Measurements from ENCODE around the gene TTC3. TPM values are rescaled to one million over a fixed set of nuclear protein-coding genes. Genes with fewer than 3 reads are reported as not detected.

TTC3 gene
- total and polyA plus RNA-seq, 10 of the 15 experiments (the other 5 are each of a cell fraction or from before 2014, with no cell fraction given), result 23.1 to 94.9 (median 72.7) TPM

GRCh38 chr21:37045556-37045955 is 27.5 kb upstream of the TTC3 start:
- POLR2A ChIA-PET, result no interaction called here
- H2AFZ ChIP-seq (ENCODE audit: control insufficient read depth, low read depth, low read length), result no peak overlapping the region
- no TSS peak for BruUV-seq (replicated peaks)
- DNase-seq (ENCODE audit: low read depth, low spot score), result no peak
- no peak overlapping the region for H3K4me3 ChIP-seq
- H4K20me1 ChIP-seq (ENCODE audit: control insufficient read depth, insufficient read depth), result no peaks in the 10 kb centered on the region
- no peaks in the 10 kb centered on the region for H3K9me3 ChIP-seq (replicated peaks; ENCODE audit: control insufficient read depth, insufficient read depth, low read length)
- H3K27me3 ChIP-seq (replicated peaks in 1 of 2; ENCODE audit: control insufficient read depth in 2 of 2, insufficient read depth in 2 of 2, low read length in 1 of 2), result no peaks in the 10 kb centered on the region; a peak in 1 of 4 replicates
- 0 out of 2 replicates have a peak, but pooled peaks cover 3% of the 10 kb centered on the region for H3K4me1 ChIP-seq (ENCODE audit: control insufficient read depth, insufficient read depth, low read length)
- no peak overlapping the region for H3K9ac ChIP-seq (ENCODE audit: control insufficient read depth, insufficient read depth, low read length)
- no peak for ATAC-seq
- CTCF ChIA-PET, result no interaction called here
- no peak for TF ChIP-seq RELA (IDR thresholded peaks at IDR 0.05; ENCODE audit: borderline replicate concordance, partially characterized antibody)
- TF ChIP-seq NR2F1 (conservative IDR thresholded peaks at IDR 0.05), result no peak
- no peak for TF ChIP-seq IKZF2 (IDR thresholded peaks at IDR 0.05)
- no peak for TF ChIP-seq SMAD5 (IDR thresholded peaks at IDR 0.05; ENCODE audit: low read depth)
- no peak for TF ChIP-seq SREBF2 (IDR thresholded peaks at IDR 0.05; ENCODE audit: low read length)
- TF ChIP-seq CHD1 (IDR thresholded peaks at IDR 0.05; ENCODE audit: low read depth, low read length), result no peak
- intact Hi-C loops (cut with micrococcal nuclease; ENCODE audit: unreplicated experiment) (no loop called here), in situ Hi-C loops (cut with MboI) (no loop called here)
- no peak overlapping the region for H3K27ac ChIP-seq (ENCODE audit: control insufficient read depth, insufficient read depth)
- WGBS (ENCODE audit: insufficient coverage, insufficient replicate concordance, low lambda C conversion rate, missing lambda C conversion rate), result 63% methylated on average over 6 of the region's 6 CpGs
- SMC1A ChIA-PET (ENCODE audit: uncharacterized antibody, unreplicated experiment), result interaction anchor here (1.6 kb wide), 1 partner anchor 29 kb away, joined by 4 read pairs; no protein-coding TSS in a partner anchor
- no peak for FAIRE-seq
- H3K4me2 ChIP-seq (ENCODE audit: control insufficient read depth, insufficient read depth), result no peak overlapping the region
- H3K79me2 ChIP-seq (ENCODE audit: control insufficient read depth, insufficient read depth, low read length), result no peaks in the 10 kb centered on the region
- H3K36me3 ChIP-seq (ENCODE audit: control insufficient read depth in 2 of 2, insufficient read depth in 2 of 2, low read length in 1 of 2), result no peaks in the 10 kb centered on the region
- RAD21 ChIA-PET (ENCODE audit: unreplicated experiment), result no interaction called here

GRCh38 chr21:37047079-37047478 is 26.0 kb upstream of the TTC3 start:
- Histone ChIP-seq H3K4me1 (ENCODE audit: control insufficient read depth, insufficient read depth, low read length) (0 out of 2 replicates have a peak, but pooled peaks cover 3% of the 10 kb centered on the region), H3K4me2 (ENCODE audit: control insufficient read depth, insufficient read depth) (no peak overlapping the region), H3K79me2 (ENCODE audit: control insufficient read depth, insufficient read depth, low read length) (no peaks in the 10 kb centered on the region), H3K4me3 (no peak overlapping the region), H3K9me3 (replicated peaks; ENCODE audit: control insufficient read depth, insufficient read depth, low read length) (no peaks in the 10 kb centered on the region), H4K20me1 (ENCODE audit: control insufficient read depth, insufficient read depth) (no peaks in the 10 kb centered on the region), H3K27me3 (replicated peaks in 1 of 2; ENCODE audit: control insufficient read depth in 2 of 2, insufficient read depth in 2 of 2, low read length in 1 of 2) (no peaks in the 10 kb centered on the region; a peak in 1 of 4 replicates), H2AFZ (ENCODE audit: control insufficient read depth, low read depth, low read length) (no peak overlapping the region), H3K36me3 (ENCODE audit: control insufficient read depth in 2 of 2, insufficient read depth in 2 of 2, low read length in 1 of 2) (no peaks in the 10 kb centered on the region), H3K27ac (ENCODE audit: control insufficient read depth, insufficient read depth) (no peak overlapping the region), H3K9ac (ENCODE audit: control insufficient read depth, insufficient read depth, low read length) (no peak overlapping the region)
- no TSS peak for BruUV-seq (replicated peaks)
- 61% methylated on average over 4 of the region's 4 CpGs for WGBS (ENCODE audit: insufficient coverage, insufficient replicate concordance, low lambda C conversion rate, missing lambda C conversion rate)
- DNase-seq (ENCODE audit: low read depth, low spot score), result no peak
- intact Hi-C loops (cut with micrococcal nuclease; ENCODE audit: unreplicated experiment) (no loop called here), in situ Hi-C loops (cut with MboI) (no loop called here)
- ChIA-PET RAD21 (ENCODE audit: unreplicated experiment) (no interaction called here), CTCF (no interaction called here), POLR2A (no interaction called here), SMC1A (ENCODE audit: uncharacterized antibody, unreplicated experiment) (interaction anchor here (1.6 kb wide), 1 partner anchor 31 kb away, joined by 4 read pairs; no protein-coding TSS in a partner anchor)
- no peak for ATAC-seq
- FAIRE-seq, result no peak
- TF ChIP-seq TAF1 (IDR thresholded peaks at IDR 0.05; ENCODE audit: borderline replicate concordance, low read depth, low read length) (no peak), IRF4 (IDR thresholded peaks at IDR 0.05; ENCODE audit: low read depth, low read length) (no peak), CUX1 (IDR thresholded peaks at IDR 0.05; ENCODE audit: insufficient replicate concordance, low read depth, low read length) (no peak), JUNB (IDR thresholded peaks at IDR 0.05) (no peak), STAT3 (IDR thresholded peaks at IDR 0.05; ENCODE audit: low read depth, low read length) (no peak), EP300 (IDR thresholded peaks at IDR 0.05; ENCODE audit: borderline replicate concordance in 1 of 2, control insufficient read depth in 1 of 2, low read depth in 2 of 2, low read length in 2 of 2) (no peak), POLR2AphosphoS5 (IDR thresholded peaks at IDR 0.05; ENCODE audit: low read length) (no peak), ZZZ3 (IDR thresholded peaks at IDR 0.05; ENCODE audit: control insufficient read depth, insufficient read length, low read depth) (no peak)

Measured in GM12878 (cell line).